GM18519 (cell line): ENCODE results near the gene CLDN10.
A peak's percentile ranks its signal among the peaks of the same experiment; 100 is the strongest.
"Not testable (repeated sequence)": the region's sequence is repeated elsewhere in the genome, so short reads cannot be mapped to it uniquely, and the experiment has no call there.

ENCODE experiments used
- ATAC-seq: cut with Tn5 transposase; IDR thresholded peaks from one replicate; pipeline ENCODE4 v1.9.1; 2021; ENCODE audit warnings: mild to moderate bottlenecking, moderate library complexity; ENCODE audit not compliant: unreplicated experiment, low FRiP score

Gene CLDN10

GRCh38 chr13:95540888-95541287 is 11.6 kb upstream of the CLDN10 start:
- no peak for ATAC-seq

- no peak for ATAC-seq
Observed at GRCh38 chr13:95541308-95541707, 11.2 kb upstream of the CLDN10 start.

- ATAC-seq, result no peak
Observed at GRCh38 chr13:95541911-95542474, 10.5 kb upstream of the CLDN10 start.

GRCh38 chr13:95544293-95544692 is 8.2 kb upstream of the CLDN10 start:
- no peak for ATAC-seq

- no peak for ATAC-seq
Observed at GRCh38 chr13:95546919-95547318, 5.6 kb upstream of the CLDN10 start.

- ATAC-seq, result no peak
Observed at GRCh38 chr13:95547531-95548167, 4.9 kb upstream of the CLDN10 start.

GRCh38 chr13:95552208-95552538 is 347 bp upstream of the CLDN10 start:
- no peak for ATAC-seq

GRCh38 chr13:95553581-95554385 is 1.3 kb downstream of the CLDN10 start:
- ATAC-seq, result no peak

- no peak for ATAC-seq
Observed at GRCh38 chr13:95557013-95557412, 4.5 kb downstream of the CLDN10 start.

GRCh38 chr13:95559100-95559499 is 6.6 kb downstream of the CLDN10 start:
- ATAC-seq, result no peak

- no peak for ATAC-seq
Observed at GRCh38 chr13:95560387-95560786, 7.9 kb downstream of the CLDN10 start.

- no peak for ATAC-seq
Observed at GRCh38 chr13:95564091-95564490, 11.6 kb downstream of the CLDN10 start.

- ATAC-seq, result no peak
Observed at GRCh38 chr13:95564733-95565291, 12.3 kb downstream of the CLDN10 start.

GRCh38 chr13:95565758-95566157 is 13.2 kb downstream of the CLDN10 start:
- not testable (repeated sequence) for ATAC-seq

- ATAC-seq, result no peak
Observed at GRCh38 chr13:95568131-95568530, 15.6 kb downstream of the CLDN10 start.

- no peak for ATAC-seq
Observed at GRCh38 chr13:95570016-95570415, 17.5 kb downstream of the CLDN10 start.

- no peak for ATAC-seq
Observed at GRCh38 chr13:95571941-95572340, 19.4 kb downstream of the CLDN10 start.

GRCh38 chr13:95573221-95573620 is 20.7 kb downstream of the CLDN10 start:
- no peak for ATAC-seq

- peak; percentile 97 for ATAC-seq
Observed at GRCh38 chr13:95579303-95579702, 26.8 kb downstream of the CLDN10 start.

- ATAC-seq, result no peak
Observed at GRCh38 chr13:95585867-95586266, 33.3 kb downstream of the CLDN10 start.

GRCh38 chr13:95588134-95588533 is 35.6 kb downstream of the CLDN10 start:
- ATAC-seq, result no peak

- ATAC-seq, result no peak
Observed at GRCh38 chr13:95588721-95589120, 36.2 kb downstream of the CLDN10 start.
